ENCODE data around the gene CHAD. TPM values are rescaled to one million over a fixed set of nuclear protein-coding genes. Genes with fewer than 3 reads are reported as not detected.

Gene CHAD
- total and polyA plus RNA-seq, 2 of the 13 experiments (the other 11 are each of a cell fraction or from before 2014, with no cell fraction given): 1.4 TPM; not detected in 1

DNA sequence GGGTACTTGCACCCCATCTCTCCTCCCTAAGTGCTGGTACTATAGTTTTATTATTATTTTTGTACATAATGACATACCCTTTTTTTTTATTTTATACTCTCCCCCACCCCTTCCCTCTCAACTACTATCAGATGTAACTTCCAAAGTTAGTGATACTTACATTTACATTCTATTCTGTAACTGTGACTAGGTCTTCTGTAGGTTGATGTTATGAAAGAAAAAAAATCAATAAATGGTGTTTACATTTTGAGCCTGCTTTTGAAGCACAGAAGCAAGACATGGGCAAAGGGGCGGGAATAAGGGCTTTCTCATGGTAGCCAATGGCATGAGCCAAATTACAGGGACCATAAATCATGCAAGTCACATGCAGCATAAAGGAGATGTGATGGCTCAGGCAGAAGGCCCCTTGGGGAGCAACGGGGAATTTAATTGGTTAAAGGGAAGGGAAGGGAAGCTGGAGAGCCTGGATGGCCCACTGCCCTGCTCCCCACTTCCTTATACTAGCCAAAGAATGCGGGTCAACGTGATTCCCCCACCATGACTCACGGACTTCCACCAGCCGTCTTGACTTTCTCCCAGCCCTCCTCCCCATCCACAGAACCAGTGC, 45.0 kb downstream of the CHAD start (continued):
- TF ChIP-seq REST (IDR thresholded peaks at IDR 0.05; ENCODE audit: borderline replicate concordance in 1 of 2, low read depth in 1 of 2, low read length in 2 of 2) (no peak; a peak in 1 of 4 replicates), ZNF260 (CRISPR knock-in tag; IDR thresholded peaks at IDR 0.05; ENCODE audit: borderline replicate concordance, low read depth) (no peak), POLR2A (IDR thresholded peaks at IDR 0.05; ENCODE audit: insufficient read depth in 1 of 2, low read depth in 2 of 2, low read length in 2 of 2) (no peak), MEIS1 (CRISPR knock-in tag; IDR thresholded peaks at IDR 0.05; ENCODE audit: borderline replicate concordance) (peak; percentile 97), NR1H2 (CRISPR knock-in tag; IDR thresholded peaks at IDR 0.05; ENCODE audit: borderline replicate concordance, low read depth) (no peak), ZNF337 (CRISPR knock-in tag; IDR thresholded peaks at IDR 0.05; ENCODE audit: borderline replicate concordance, low read depth) (no peak; the same call in 1 of the 2 replicates), TOPORS (CRISPR knock-in tag; IDR thresholded peaks at IDR 0.05) (peak; percentile 89), ZNF512 (CRISPR knock-in tag; IDR thresholded peaks at IDR 0.05) (no peak), RXRA (CRISPR knock-in tag; IDR thresholded peaks at IDR 0.05) (no peak; the same call in 1 of the 2 replicates), ZNF275 (CRISPR knock-in tag; IDR thresholded peaks at IDR 0.05; ENCODE audit: borderline replicate concordance) (no peak), ELF3 (CRISPR knock-in tag; IDR thresholded peaks at IDR 0.05) (peak; percentile 75), ZBTB25 (CRISPR knock-in tag; IDR thresholded peaks at IDR 0.05) (peak; percentile 94; the same call in 1 of the 2 replicates), GLMP (CRISPR knock-in tag; IDR thresholded peaks at IDR 0.05; ENCODE audit: borderline replicate concordance) (no peak), MTF2 (CRISPR knock-in tag; IDR thresholded peaks at IDR 0.05; ENCODE audit: borderline replicate concordance) (no peak), MIXL1 (CRISPR knock-in tag; IDR thresholded peaks at IDR 0.05) (peak; percentile 78), NFE2 (CRISPR knock-in tag; IDR thresholded peaks at IDR 0.05) (no peak), ETV5 (CRISPR knock-in tag; IDR thresholded peaks at IDR 0.05; ENCODE audit: borderline replicate concordance) (peak; percentile 29; the same call in 1 of the 2 replicates)
- TF ChIP-seq, protein P1, sequence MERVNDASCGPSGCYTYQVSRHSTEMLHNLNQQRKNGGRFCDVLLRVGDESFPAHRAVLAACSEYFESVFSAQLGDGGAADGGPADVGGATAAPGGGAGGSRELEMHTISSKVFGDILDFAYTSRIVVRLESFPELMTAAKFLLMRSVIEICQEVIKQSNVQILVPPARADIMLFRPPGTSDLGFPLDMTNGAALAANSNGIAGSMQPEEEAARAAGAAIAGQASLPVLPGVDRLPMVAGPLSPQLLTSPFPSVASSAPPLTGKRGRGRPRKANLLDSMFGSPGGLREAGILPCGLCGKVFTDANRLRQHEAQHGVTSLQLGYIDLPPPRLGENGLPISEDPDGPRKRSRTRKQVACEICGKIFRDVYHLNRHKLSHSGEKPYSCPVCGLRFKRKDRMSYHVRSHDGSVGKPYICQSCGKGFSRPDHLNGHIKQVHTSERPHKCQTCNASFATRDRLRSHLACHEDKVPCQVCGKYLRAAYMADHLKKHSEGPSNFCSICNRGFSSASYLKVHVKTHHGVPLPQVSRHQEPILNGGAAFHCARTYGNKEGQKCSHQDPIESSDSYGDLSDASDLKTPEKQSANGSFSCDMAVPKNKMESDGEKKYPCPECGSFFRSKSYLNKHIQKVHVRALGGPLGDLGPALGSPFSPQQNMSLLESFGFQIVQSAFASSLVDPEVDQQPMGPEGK (CRISPR knock-in tag; IDR thresholded peaks at IDR 0.05): peak; percentile 53; the same call in 1 of the 2 replicates
